ENCODE results near the gene ZFPM1.

- TF ChIP-seq CTCF (IDR thresholded peaks at IDR 0.05) (no peak), POLR2A (IDR thresholded peaks at IDR 0.05) (no peak)
These were observed 84.8 kb downstream of the ZFPM1 start for GRCh38 chr16:88537859-88538258.

All from thyroid gland (tissue), 4 donors.